ENCODE data around the gene PTPRT.

Gene PTPRT

GRCh38 chr20:43237651-43238168, 48.0 kb upstream of the PTPRT start:
- ATAC-seq (ENCODE audit: insufficient read depth, low read depth) (no peak), DNase-seq (no peak)
- no peaks in the 10 kb centered on the region for H3K79me2 ChIP-seq (ENCODE audit: insufficient read depth, low read length)
- H3K27ac ChIP-seq (ENCODE audit: low read length), result no peak overlapping the region
- H3K4me1 ChIP-seq (ENCODE audit: insufficient read depth, low read length), result no peaks in the 10 kb centered on the region
- peaks cover 24% of the 10 kb centered on the region for H3K27me3 ChIP-seq (ENCODE audit: insufficient read depth, low read length, poor library complexity)
- H4K20me1 ChIP-seq (ENCODE audit: insufficient read depth, low read length), result no peaks in the 10 kb centered on the region
- no peak overlapping the region for H3K4me2 ChIP-seq (ENCODE audit: insufficient read depth, low read length)
- no peak overlapping the region for H3K4me3 ChIP-seq (ENCODE audit: low read depth in 1 of 2, low read length in 2 of 2)
- H3K36me3 ChIP-seq (ENCODE audit: insufficient read depth, low read length), result no peaks in the 10 kb centered on the region
- no peak overlapping the region for H3K9ac ChIP-seq (ENCODE audit: low read depth, low read length)
- no peak overlapping the region for H2AFZ ChIP-seq (ENCODE audit: low read depth, low read length)
- TF ChIP-seq CTCF (IDR thresholded peaks at IDR 0.05; ENCODE audit: borderline replicate concordance, extremely low read depth, low read length, poor library complexity, severe bottlenecking), result no peak
- TF ChIP-seq EZH2 (IDR thresholded peaks at IDR 0.05; ENCODE audit: borderline replicate concordance, low read depth, low read length, severe bottlenecking), result no peak
- no peaks in the 10 kb centered on the region for H3K9me3 ChIP-seq (ENCODE audit: insufficient read depth, low read length, severe bottlenecking)

- ATAC-seq (ENCODE audit: insufficient read depth, low read depth), result no peak
- peaks cover 15% of the 10 kb centered on the region for H3K27me3 ChIP-seq (ENCODE audit: insufficient read depth, low read length, poor library complexity)
- H3K4me2 ChIP-seq (ENCODE audit: insufficient read depth, low read length), result no peak overlapping the region
Measured at GRCh38 chr20:43235998-43236397, 46.3 kb upstream of the PTPRT start.

GRCh38 chr20:43231829-43232228, 42.1 kb upstream of the PTPRT start:
- no peaks in the 10 kb centered on the region for H3K79me2 ChIP-seq (ENCODE audit: insufficient read depth, low read length)
- peaks cover 12% of the 10 kb centered on the region for H3K27me3 ChIP-seq (ENCODE audit: insufficient read depth, low read length, poor library complexity)
- H3K9ac ChIP-seq (ENCODE audit: low read depth, low read length), result no peak overlapping the region
- no peak for TF ChIP-seq EZH2 (IDR thresholded peaks at IDR 0.05; ENCODE audit: borderline replicate concordance, low read depth, low read length, severe bottlenecking)
- no peak for TF ChIP-seq CTCF (IDR thresholded peaks at IDR 0.05; ENCODE audit: borderline replicate concordance, extremely low read depth, low read length, poor library complexity, severe bottlenecking)
- H3K4me2 ChIP-seq (ENCODE audit: insufficient read depth, low read length), result no peak overlapping the region
- H3K9me3 ChIP-seq (ENCODE audit: insufficient read depth, low read length, severe bottlenecking), result no peaks in the 10 kb centered on the region
- ATAC-seq (ENCODE audit: insufficient read depth, low read depth), result no peak
- no peaks in the 10 kb centered on the region for H4K20me1 ChIP-seq (ENCODE audit: insufficient read depth, low read length)
- H3K4me3 ChIP-seq (ENCODE audit: low read depth in 1 of 2, low read length in 2 of 2), result no peak overlapping the region
- no peak overlapping the region for H3K27ac ChIP-seq (ENCODE audit: low read length)
- no peaks in the 10 kb centered on the region for H3K4me1 ChIP-seq (ENCODE audit: insufficient read depth, low read length)
- no peaks in the 10 kb centered on the region for H3K36me3 ChIP-seq (ENCODE audit: insufficient read depth, low read length)
- no peak overlapping the region for H2AFZ ChIP-seq (ENCODE audit: low read depth, low read length)
- no peak for DNase-seq

More at GRCh38 chr20:43235998-43236397, 46.3 kb upstream of the PTPRT start:
- H3K9ac ChIP-seq (ENCODE audit: low read depth, low read length), result no peak overlapping the region
- no peaks in the 10 kb centered on the region for H3K9me3 ChIP-seq (ENCODE audit: insufficient read depth, low read length, severe bottlenecking)
- no peak overlapping the region for H2AFZ ChIP-seq (ENCODE audit: low read depth, low read length)
- no peak for DNase-seq
- H4K20me1 ChIP-seq (ENCODE audit: insufficient read depth, low read length), result no peaks in the 10 kb centered on the region
- no peaks in the 10 kb centered on the region for H3K79me2 ChIP-seq (ENCODE audit: insufficient read depth, low read length)
- TF ChIP-seq CTCF (IDR thresholded peaks at IDR 0.05; ENCODE audit: borderline replicate concordance, extremely low read depth, low read length, poor library complexity, severe bottlenecking), result no peak
- TF ChIP-seq EZH2 (IDR thresholded peaks at IDR 0.05; ENCODE audit: borderline replicate concordance, low read depth, low read length, severe bottlenecking), result no peak
- no peak overlapping the region for H3K27ac ChIP-seq (ENCODE audit: low read length)
- no peaks in the 10 kb centered on the region for H3K36me3 ChIP-seq (ENCODE audit: insufficient read depth, low read length)
- no peaks in the 10 kb centered on the region for H3K4me1 ChIP-seq (ENCODE audit: insufficient read depth, low read length)
- no peak overlapping the region for H3K4me3 ChIP-seq (ENCODE audit: low read depth in 1 of 2, low read length in 2 of 2)

GRCh38 chr20:43229696-43230095, 40.0 kb upstream of the PTPRT start:
- H3K79me2 ChIP-seq (ENCODE audit: insufficient read depth, low read length), result no peaks in the 10 kb centered on the region
- no peaks in the 10 kb centered on the region for H3K36me3 ChIP-seq (ENCODE audit: insufficient read depth, low read length)
- H3K4me3 ChIP-seq (ENCODE audit: low read depth in 1 of 2, low read length in 2 of 2), result no peak overlapping the region
- no peaks in the 10 kb centered on the region for H3K9me3 ChIP-seq (ENCODE audit: insufficient read depth, low read length, severe bottlenecking)
- H3K27me3 ChIP-seq (ENCODE audit: insufficient read depth, low read length, poor library complexity), result peaks cover 17% of the 10 kb centered on the region
- ATAC-seq (ENCODE audit: insufficient read depth, low read depth), result no peak
- no peaks in the 10 kb centered on the region for H4K20me1 ChIP-seq (ENCODE audit: insufficient read depth, low read length)
- no peak for DNase-seq
- H3K4me1 ChIP-seq (ENCODE audit: insufficient read depth, low read length), result no peaks in the 10 kb centered on the region
- H3K9ac ChIP-seq (ENCODE audit: low read depth, low read length), result no peak overlapping the region
- no peak overlapping the region for H3K27ac ChIP-seq (ENCODE audit: low read length)
- no peak overlapping the region for H3K4me2 ChIP-seq (ENCODE audit: insufficient read depth, low read length)
- no peak overlapping the region for H2AFZ ChIP-seq (ENCODE audit: low read depth, low read length)
- TF ChIP-seq EZH2 (IDR thresholded peaks at IDR 0.05; ENCODE audit: borderline replicate concordance, low read depth, low read length, severe bottlenecking) (no peak), CTCF (IDR thresholded peaks at IDR 0.05; ENCODE audit: borderline replicate concordance, extremely low read depth, low read length, poor library complexity, severe bottlenecking) (no peak)
